ENCODE measurements around the gene MCTP2.

DNA sequence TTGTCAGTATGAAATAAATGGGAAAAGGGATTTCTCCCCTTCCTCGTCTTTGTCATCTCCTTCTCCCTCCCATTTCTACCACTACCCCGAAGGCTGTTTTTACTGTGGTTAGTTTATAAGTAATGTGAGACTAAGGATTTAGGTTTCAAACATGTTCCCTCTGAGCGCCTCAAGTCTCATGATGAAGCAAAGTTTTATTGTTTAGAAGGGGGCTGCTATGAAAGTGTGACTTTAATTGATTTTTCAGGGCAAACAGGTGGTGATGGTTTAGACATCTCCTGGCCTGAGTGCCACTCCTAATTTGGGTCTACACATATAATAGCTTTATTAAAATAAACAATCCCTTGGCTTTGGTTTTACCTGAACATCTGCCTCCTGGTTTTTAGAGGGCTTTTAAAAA lies 185.5 kb downstream of the MCTP2 start:
- TF ChIP-seq POLR2A (IDR thresholded peaks at IDR 0.05), result no peak
- TF ChIP-seq, protein P1, sequence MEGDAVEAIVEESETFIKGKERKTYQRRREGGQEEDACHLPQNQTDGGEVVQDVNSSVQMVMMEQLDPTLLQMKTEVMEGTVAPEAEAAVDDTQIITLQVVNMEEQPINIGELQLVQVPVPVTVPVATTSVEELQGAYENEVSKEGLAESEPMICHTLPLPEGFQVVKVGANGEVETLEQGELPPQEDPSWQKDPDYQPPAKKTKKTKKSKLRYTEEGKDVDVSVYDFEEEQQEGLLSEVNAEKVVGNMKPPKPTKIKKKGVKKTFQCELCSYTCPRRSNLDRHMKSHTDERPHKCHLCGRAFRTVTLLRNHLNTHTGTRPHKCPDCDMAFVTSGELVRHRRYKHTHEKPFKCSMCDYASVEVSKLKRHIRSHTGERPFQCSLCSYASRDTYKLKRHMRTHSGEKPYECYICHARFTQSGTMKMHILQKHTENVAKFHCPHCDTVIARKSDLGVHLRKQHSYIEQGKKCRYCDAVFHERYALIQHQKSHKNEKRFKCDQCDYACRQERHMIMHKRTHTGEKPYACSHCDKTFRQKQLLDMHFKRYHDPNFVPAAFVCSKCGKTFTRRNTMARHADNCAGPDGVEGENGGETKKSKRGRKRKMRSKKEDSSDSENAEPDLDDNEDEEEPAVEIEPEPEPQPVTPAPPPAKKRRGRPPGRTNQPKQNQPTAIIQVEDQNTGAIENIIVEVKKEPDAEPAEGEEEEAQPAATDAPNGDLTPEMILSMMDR (IDR thresholded peaks at IDR 0.05), result no peak
